Activated CD8-positive, alpha-beta memory T cell treated with anti-CD3 and anti-CD28 coated beads for 36 hours (primary cell): ENCODE measurements around the gene ASXL1. TPM values are rescaled to one million over a fixed set of nuclear protein-coding genes. Genes with fewer than 3 reads are reported as not detected.
"Not testable (repeated sequence)": the region's sequence is repeated elsewhere in the genome, so short reads cannot be mapped to it uniquely, and the experiment has no call there.

Experiments used
- CTCF ChIA-PET: fragments of 350-600 bp; sonication (Branson Sonifier 250); formaldehyde crosslinking; loops from one replicate; lab custom pipeline; 2021; ENCODE audit warnings: antibody characterized with exemption; lab: Charles Lee
- POLR2A ChIA-PET: fragments of 350-600 bp; sonication (Branson Sonifier 250); formaldehyde crosslinking; loops from one replicate; lab custom pipeline; 2021; ENCODE audit warnings: antibody characterized with exemption; lab: Charles Lee
- total RNA-seq, 2 experiments: library from RNA; stranded (reverse); gene quantifications; one replicate each; pipeline ENCODE4 v1.2.3, GENCODE V29; 2021

Gene ASXL1
- total RNA-seq, 2 experiments from 2014 or later, result 119 to 122 TPM

- POLR2A ChIA-PET, result not testable (repeated sequence)
- CTCF ChIA-PET, result interaction anchor here (0.7 kb wide), 1 partner anchor 77 kb away, joined by 3 read pairs; no protein-coding TSS in a partner anchor
These were observed 108.0 kb downstream of the ASXL1 start for GRCh38 chr20:32465901-32466675.

DNA sequence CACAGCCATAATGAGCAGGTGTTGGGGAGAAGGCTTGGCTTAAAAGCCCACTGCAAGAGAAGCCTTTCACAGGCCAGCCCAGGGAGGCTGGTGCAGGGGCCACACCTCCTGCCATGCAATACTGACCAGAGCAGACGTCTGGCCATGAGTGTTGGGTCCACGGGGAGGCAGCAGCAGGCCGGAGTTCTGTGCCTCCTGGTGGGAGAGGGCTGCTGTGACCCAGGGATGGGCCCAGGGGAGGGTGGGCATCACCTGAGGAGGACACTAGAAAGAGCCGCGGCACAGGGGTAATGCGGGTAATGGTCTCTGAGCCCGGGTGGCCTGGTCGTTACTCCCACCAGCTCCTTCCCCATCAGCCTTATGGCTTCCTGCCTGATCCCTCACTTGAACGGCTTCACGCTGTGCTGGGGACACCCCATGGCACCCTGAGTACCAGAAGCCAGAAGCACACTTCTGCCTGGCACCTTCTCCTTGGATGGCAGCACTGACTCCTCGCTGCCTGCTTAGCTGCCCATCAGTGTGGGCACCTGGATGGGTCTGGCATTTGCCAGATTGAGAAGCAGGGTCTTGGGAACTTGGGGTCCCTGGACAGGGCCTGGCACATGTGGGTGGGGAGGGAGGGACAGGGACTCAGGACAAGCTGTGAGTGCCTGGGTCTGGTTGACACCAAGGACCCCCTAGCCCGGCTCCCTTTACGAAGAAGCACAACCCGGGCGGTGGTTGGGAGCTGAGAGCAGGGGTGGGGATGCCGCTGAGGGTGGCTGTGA, 108.8 kb downstream of the ASXL1 start:
- ChIA-PET POLR2A (no interaction called here), CTCF (no interaction called here)

- POLR2A ChIA-PET, result no interaction called here
These were observed 109.6 kb downstream of the ASXL1 start for GRCh38 chr20:32467506-32468312.

GRCh38 chr20:32468313-32468640, 110.1 kb downstream of the ASXL1 start:
- CTCF ChIA-PET, result interaction anchor here (0.9 kb wide), 1 partner anchor 310 kb away, joined by 3 read pairs; no protein-coding TSS in a partner anchor
- POLR2A ChIA-PET, result no interaction called here

More at GRCh38 chr20:32467506-32468312, 109.6 kb downstream of the ASXL1 start:
- CTCF ChIA-PET, result interaction anchor here (0.9 kb wide), 1 partner anchor 311 kb away, joined by 3 read pairs; no protein-coding TSS in a partner anchor

- ChIA-PET CTCF (no interaction called here), POLR2A (no interaction called here)
These were observed 110.7 kb downstream of the ASXL1 start for GRCh38 chr20:32468860-32469259.

DNA sequence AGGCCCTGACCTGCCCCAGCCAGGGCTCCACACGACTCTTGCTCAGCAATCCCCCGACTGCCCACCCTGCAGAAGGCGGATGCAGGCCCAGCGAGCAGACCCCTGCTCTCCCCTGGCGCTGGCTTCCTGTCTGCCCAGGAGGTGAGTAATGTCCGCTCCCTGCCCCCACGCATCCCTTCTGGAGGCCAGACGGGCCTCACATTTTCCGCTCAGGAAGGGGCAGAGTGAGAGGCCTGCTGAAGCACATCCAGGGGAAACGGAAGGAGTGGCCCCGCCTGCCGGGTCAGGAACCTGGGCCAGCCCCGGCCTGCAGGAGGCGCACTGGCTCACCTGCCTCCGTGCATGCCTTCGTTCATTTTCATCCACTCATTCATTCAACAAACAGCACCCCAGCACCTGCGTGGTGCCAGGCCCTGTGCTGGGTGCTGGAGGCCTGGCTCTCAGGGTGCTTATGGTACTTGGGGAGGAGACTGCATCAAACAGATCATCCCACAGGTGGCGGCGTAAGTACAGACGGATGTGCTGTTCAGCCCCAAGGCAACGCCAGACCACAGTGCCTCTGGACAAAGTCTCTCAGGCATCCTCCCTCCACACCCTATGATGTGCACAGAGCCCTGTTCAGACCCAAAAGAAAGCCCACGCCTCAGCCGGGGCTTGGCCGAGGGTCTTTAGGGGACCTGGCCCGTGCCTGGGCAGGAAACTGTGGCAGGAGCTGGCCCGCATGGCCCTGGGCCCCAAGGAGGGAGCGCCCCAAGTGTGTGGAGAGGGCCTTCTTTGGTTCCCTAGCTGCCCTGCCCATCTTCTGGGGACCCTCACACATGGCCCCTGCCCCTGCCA, 112.1 kb downstream of the ASXL1 start:
- POLR2A ChIA-PET, result interaction anchor here (0.7 kb wide), 1 partner anchor 13 kb away, joined by 3 read pairs; no protein-coding TSS in a partner anchor
- CTCF ChIA-PET, result interaction anchor here (1.2 to 1.5 kb wide), 2 partner anchors 9 to 22 kb away, joined by 3 to 4 read pairs; no protein-coding TSS in a partner anchor

DNA sequence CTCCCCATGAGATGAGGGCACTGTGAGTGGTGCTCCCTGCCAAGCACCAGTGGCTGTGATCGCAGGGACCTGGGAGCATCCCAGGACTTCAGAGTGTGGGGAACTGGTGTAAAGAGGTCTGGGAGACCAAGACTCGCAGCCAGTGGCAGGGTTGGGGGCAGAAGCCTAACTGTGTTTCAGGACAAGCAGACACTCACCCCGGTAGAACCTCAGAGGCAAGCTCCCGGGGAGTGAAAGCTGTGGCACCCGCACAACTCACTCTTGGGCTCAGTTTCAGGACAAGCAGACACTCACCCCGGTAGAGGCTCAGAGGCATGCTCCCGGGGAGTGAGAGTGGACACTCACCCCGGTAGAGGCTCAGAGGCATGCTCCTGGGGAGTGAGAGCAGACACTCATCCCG, 112.8 kb downstream of the ASXL1 start:
- POLR2A ChIA-PET, result interaction anchor here (0.7 kb wide), 1 partner anchor 13 kb away, joined by 3 read pairs; no protein-coding TSS in a partner anchor

GRCh38 chr20:32472581-32473207, 114.6 kb downstream of the ASXL1 start:
- ChIA-PET POLR2A (no interaction called here), CTCF (interaction anchor here (1.0 kb wide), 1 partner anchor 13 kb away, joined by 3 read pairs; no protein-coding TSS in a partner anchor)

More for the DNA sequence above, 112.8 kb downstream of the ASXL1 start:
- CTCF ChIA-PET, result interaction anchor here (1.2 to 1.5 kb wide), 2 partner anchors 8 to 21 kb away, joined by 3 to 4 read pairs; no protein-coding TSS in a partner anchor

DNA sequence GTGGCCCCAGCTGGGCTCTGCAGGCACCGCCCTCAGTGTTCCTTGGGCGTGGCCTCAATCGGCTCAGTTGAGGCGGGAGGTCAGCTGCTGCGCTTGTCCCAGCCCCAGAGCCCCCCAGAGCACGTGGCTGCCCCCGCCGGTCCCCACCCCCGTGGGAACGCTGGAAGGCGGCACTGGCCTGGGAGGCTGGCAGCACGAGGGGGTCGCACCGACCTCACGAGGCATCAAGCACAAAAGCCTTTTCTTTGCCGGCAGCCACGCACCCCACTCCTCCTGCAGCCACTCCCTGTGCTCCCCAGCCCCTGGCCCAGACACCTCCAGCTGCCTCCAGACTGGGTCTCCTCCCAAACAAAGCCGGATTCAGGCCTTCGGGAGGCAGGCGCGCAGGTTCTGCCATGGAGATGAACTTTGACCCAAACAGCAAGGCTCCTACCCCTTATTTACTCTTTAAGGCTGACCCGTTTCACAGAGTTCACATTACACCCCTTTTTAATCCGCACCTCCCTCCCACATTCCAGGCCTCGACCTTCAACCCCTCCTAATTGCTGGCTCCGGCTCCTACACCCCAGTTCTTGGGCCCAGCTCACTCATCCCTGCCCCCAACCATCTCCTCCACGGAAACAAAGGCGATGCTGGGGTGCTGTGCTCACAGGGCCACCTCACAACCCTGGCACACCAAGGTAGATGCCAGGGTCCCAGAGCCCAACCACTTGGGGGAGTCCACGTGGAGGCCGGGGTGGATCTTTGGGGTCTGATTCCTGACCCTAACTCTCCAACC, 115.3 kb downstream of the ASXL1 start:
- POLR2A ChIA-PET, result no interaction called here
- CTCF ChIA-PET, result interaction anchor here (0.7 to 1.0 kb wide), 2 partner anchors 12 to 311 kb away, joined by 3 read pairs; no protein-coding TSS in a partner anchor

DNA sequence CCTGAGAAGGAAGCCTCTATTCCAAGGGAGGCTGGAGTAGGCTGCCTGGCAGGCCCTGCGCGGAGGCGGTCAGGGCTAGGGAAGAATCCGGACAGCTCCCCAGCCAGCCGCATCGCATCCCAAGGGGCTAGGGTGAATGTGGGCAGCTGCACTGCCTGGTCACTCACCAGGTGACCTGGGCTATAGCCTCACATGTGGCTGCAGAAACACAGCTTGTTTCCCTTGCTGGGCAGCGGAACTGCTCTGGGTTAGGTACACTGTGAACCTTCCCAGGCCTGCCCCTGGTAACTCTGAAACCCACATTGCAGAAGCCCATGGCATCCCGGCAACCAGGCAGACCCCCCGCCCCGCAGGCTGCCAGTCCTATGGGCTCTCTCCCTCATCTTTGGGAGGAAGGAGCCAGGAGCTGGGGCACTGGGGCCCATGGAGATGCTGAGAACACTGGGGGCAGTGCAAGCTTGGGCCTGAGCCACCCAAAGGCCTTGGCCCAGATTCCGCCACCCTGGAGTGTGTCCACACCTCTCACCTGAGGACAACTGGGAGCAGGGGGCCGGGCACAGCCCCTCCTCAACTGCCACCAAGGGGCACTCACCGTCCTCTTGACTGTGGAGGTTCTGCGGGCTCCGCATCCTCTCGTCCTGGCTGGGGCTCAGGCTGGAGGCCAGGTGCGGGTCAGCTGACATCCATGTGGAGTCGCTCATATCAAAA, 116.0 kb downstream of the ASXL1 start:
- POLR2A ChIA-PET, result no interaction called here

DNA sequence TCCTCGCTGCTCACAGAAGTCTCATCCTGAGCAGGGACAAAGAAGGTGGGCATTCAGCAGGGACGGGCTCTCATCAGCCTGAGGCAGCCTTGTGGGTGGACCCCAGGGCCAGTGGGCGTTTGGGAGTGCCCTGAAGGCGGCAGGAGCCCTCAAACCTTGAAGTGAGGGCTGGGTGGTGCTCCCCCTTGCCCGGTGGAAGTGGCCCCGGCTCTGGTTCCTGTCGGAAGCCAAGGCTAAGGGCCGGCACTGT, 116.5 kb downstream of the ASXL1 start:
- CTCF ChIA-PET, result no interaction called here
- POLR2A ChIA-PET, result no interaction called here

More for the DNA sequence above, 116.0 kb downstream of the ASXL1 start:
- CTCF ChIA-PET, result interaction anchor here (0.7 kb wide), 1 partner anchor 312 kb away, joined by 3 read pairs; no protein-coding TSS in a partner anchor

DNA sequence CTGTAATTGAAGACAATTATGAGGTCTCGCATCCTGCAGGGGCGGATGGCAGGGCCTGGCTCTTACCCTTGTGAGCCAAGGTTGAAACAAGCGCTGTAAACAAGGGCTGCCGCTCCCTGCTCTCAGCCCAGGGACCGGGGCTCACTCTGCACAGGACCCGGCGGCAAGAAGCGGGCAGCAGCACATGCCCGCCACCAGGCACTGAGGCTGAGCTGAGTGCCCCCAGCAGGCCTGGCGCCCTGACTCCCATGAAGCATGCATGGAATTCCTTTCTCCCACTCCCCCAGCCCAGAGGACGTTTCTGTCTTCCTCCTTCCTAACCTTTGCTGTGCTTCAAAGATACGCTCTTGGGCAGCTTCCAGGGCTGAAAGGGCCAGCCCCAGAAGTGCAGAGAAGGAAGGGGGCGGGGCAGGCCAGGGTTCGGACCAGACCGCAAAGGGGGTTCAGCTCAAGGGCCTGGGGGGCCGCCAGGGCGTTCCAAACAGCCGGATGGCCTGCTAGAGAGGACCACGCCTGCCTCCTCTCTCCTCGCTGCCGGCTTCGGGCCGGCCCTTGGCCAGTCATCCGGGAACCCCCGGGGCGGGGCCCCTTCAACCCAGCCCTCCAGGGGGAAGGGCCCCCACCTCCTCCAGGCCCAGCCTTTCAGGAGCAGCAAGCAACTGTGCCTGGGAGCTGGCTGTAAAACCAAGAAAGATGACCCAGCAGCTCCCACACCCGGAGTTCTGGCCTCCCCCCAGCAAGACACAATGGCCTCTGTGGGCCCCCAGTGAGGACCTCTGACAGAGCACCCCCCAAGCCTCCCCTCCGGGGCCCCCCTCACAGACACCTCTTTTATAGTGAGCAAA, 117.1 kb downstream of the ASXL1 start:
- ChIA-PET POLR2A (no interaction called here), CTCF (no interaction called here)

DNA sequence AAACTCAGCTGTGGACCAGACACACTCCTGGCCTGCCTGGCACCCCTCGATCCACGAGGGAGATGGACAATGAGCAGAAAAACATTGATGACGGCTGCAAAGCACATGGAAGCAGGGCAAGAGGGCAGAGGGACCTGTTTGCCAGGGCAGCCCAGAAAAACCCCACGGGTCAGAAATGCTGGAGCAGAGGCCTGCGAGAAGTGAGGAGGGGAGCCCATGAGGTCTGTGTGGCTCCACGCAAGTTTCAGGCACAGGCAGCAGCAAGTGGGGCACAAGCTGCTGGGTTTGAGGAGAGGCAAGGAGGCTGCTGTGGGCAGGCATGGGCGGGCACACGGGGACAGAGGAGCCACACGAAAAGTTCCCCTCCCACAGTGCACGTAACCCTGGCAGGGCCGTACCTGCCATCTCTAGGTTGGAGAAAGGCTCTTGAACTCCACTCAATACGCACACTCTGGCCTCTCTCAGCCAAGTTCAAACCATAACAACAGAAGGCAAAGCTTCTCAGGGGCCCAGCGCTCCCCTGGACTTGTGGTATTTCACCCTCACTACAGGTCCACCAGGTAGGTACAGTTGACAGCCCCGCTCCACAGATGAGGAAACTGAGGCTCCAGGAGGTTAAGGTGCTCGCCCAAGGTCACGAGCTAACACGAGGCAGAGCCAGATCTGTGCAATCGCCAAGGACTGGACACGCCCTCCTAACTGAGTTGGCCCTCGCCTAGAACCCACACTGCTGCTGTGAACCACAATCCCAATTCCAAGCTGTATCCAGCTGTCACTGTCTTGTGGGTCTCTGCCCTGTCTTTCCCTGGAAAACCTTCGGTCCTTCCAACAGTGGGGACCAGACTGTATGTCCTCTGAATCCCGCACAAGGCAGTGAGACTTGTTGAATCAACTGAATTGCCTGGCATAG, 118.8 kb downstream of the ASXL1 start:
- ChIA-PET POLR2A (no interaction called here), CTCF (interaction anchor here (0.9 kb wide), 1 partner anchor 177 kb away, joined by 3 read pairs; no protein-coding TSS in a partner anchor)

DNA sequence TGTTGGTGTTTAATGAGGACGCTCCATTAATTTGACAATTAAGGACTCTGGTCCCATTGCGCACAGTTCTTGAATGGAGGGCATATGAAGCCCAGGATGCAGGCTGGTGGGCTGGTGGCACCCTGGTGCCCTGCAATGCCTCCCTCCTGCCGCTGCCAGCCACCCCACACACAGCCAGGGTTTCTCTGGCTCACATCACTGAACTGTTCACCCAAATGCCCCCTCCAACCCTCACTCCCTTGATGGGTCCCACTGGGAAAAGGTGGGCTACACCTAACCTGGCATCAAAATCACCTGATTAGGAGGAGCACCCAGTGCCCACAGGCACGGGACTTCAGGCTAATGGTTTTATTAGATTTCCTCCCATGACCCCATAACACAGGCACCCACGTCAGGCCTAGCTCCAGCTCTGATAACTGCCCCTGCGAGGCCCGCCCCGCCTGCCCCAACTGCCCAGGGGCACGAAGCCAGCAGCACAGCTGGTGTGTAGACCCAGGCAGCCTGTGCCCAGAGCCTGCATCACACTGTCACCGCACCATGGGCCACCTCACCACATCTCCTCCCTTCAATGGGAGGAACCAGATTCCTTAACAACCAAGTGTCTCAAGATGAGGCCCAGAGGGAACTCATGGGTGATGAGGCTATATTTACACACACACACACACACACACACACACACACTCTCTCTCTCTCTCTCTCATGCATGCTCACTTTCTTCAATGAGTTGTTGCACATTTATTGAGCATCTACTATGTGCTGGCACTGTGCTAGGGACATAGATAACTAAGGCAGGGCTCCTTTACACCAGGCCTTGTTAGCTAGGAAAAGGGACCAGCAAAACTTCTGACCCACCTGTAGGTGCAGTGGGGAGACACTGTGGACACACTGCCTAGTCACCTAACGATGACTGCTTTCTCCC, 119.7 kb downstream of the ASXL1 start:
- ChIA-PET CTCF (interaction anchor here (0.9 kb wide), 1 partner anchor 177 kb away, joined by 3 read pairs; no protein-coding TSS in a partner anchor), POLR2A (no interaction called here)
